ENCODE data around the gene CXCL8.
A peak's percentile ranks its signal among the peaks of the same experiment; 100 is the strongest.

Gene CXCL8

GRCh38 chr4:73702796-73703287 is 37.5 kb upstream of the CXCL8 start:
- no peak overlapping the region for H3K4me3 ChIP-seq (ENCODE audit: low read length)
- DNase-seq (ENCODE audit: low read depth): no peak
- no peak for TF ChIP-seq CTCF (conservative IDR thresholded peaks at IDR 0.05; ENCODE audit: low read depth, low read length)

GRCh38 chr4:73703320-73703719 is 37.0 kb upstream of the CXCL8 start:
- TF ChIP-seq CTCF (conservative IDR thresholded peaks at IDR 0.05; ENCODE audit: low read depth, low read length): no peak

DNA sequence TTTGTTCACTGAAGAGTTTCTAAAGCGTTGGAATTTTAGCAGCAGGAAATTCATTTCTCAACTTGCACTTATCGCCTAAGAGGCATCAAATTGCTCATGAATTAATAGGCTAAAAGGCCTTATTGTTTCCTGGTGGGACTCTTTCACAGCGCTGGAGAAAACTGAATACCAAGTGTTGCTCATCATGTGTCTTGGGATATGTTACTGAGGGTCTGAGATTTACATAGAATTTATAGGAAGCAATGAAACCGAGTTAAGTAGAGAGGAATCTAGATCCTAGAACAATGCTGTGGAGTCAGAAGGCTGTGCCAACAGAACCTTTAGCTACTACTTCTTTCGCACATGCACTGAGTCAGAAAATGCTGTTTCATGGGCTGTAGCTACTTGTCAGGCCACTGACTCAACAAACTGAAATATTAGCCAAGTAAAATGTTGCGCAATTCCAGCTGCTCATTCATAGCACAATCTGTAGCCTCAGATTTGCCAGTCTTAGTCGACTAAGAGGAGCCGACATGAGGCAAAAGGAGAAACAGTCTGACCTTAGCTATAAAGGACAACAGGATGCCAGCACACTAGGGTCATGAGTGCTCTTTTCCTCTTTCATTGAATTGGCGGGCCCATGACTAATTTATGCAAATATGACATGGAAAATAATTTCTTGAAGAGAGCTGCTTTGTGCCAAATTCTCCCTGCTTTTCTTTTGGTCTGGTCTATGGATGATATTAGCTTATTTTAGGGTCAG is 35.9 kb upstream of the CXCL8 start:
- peak; percentile 99 for DNase-seq (ENCODE audit: low read depth)
- H3K4me3 ChIP-seq (ENCODE audit: low read length): no peak overlapping the region

More at GRCh38 chr4:73703320-73703719, 37.0 kb upstream of the CXCL8 start:
- DNase-seq (ENCODE audit: low read depth): no peak
- no peak overlapping the region for H3K4me3 ChIP-seq (ENCODE audit: low read length)

GRCh38 chr4:73705056-73705432 is 35.3 kb upstream of the CXCL8 start:
- no peak for TF ChIP-seq CTCF (conservative IDR thresholded peaks at IDR 0.05; ENCODE audit: low read depth, low read length)
- DNase-seq (ENCODE audit: low read depth): no peak
- H3K4me3 ChIP-seq (ENCODE audit: low read length): no peak overlapping the region

More for the DNA sequence above, 35.9 kb upstream of the CXCL8 start:
- TF ChIP-seq CTCF (conservative IDR thresholded peaks at IDR 0.05; ENCODE audit: low read depth, low read length): no peak

- no peak for DNase-seq (ENCODE audit: low read depth)
- TF ChIP-seq CTCF (conservative IDR thresholded peaks at IDR 0.05; ENCODE audit: low read depth, low read length): no peak
- H3K4me3 ChIP-seq (ENCODE audit: low read length): no peak overlapping the region
Measured at GRCh38 chr4:73705721-73706120, 34.6 kb upstream of the CXCL8 start.

- no peak overlapping the region for H3K4me3 ChIP-seq (ENCODE audit: low read length)
- no peak for TF ChIP-seq CTCF (conservative IDR thresholded peaks at IDR 0.05; ENCODE audit: low read depth, low read length)
Measured at GRCh38 chr4:73706811-73707210, 33.6 kb upstream of the CXCL8 start.

DNA sequence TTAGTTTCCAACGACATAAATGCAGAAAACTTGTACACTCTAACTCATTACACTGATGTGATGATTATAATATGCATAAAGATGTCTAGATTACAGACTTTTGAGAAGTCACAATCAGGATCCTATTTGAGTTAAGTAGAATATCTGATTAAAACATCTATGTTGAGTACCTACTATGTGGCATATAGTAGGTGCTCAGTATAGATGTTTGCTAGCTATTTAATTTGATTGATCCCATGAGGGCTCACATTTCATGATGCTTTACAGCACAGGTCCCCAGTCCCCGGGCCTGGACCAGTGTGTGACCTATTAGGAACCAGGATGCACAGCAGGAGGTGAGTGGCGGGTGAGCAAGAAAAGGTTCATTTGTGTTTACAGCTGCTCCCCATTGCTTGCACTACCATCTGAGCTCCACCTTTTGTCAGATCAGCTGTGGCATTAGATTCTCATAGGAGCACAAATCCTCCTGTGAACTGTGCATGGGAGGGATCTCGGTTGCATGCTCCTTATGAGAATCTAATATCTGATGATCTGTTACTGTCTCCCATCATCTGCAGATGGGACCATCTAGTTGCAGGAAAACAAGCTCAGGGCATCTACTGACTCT is 33.0 kb upstream of the CXCL8 start:
- H3K4me3 ChIP-seq (ENCODE audit: low read length): no peak overlapping the region
- no peak for TF ChIP-seq CTCF (conservative IDR thresholded peaks at IDR 0.05; ENCODE audit: low read depth, low read length)

More at GRCh38 chr4:73706811-73707210, 33.6 kb upstream of the CXCL8 start:
- DNase-seq (ENCODE audit: low read depth): no peak

More for the DNA sequence above, 33.0 kb upstream of the CXCL8 start:
- no peak for DNase-seq (ENCODE audit: low read depth)

All from retinal pigment epithelial cell (primary cell).